Kidney epithelial cell (primary cell): ENCODE data around the gene WDR72. TPM values are rescaled to one million over a fixed set of nuclear protein-coding genes. Genes with fewer than 3 reads are reported as not detected.
A peak's percentile ranks its signal among the peaks of the same experiment; 100 is the strongest.

Experiments used
- DNase-seq: peaks from one replicate; pipeline ENCODE4 v3.0.0-alpha.2; 2010; ENCODE audit warnings: low read depth
- H3K27me3 ChIP-seq: 2 replicates; pipeline ENCODE4 v1.6.0; 2011; ENCODE audit warnings: low read length; ENCODE audit not compliant: control insufficient read depth, insufficient read depth
- H3K36me3 ChIP-seq: 2 replicates; pipeline ENCODE4 v1.5.1; 2011; ENCODE audit warnings: low read length; ENCODE audit not compliant: control insufficient read depth, insufficient read depth
- H3K4me3 ChIP-seq: 2 replicates; pipeline ENCODE4 v1.5.1; 2011; ENCODE audit warnings: low read depth, mild to moderate bottlenecking, control low read depth, low read length
- CTCF ChIP-seq: IDR thresholded peaks from 2 replicates; pipeline ENCODE4 v1.5.1; 2011; ENCODE audit warnings: mild to moderate bottlenecking, moderate library complexity, low read length, control low read depth, inconsistent platforms; ENCODE audit not compliant: insufficient read depth, poor library complexity, severe bottlenecking
- total RNA-seq: library from RNA; depleted of rRNA; stranded (reverse); fragments of >200 nt; gene quantifications from 2 replicates; pipeline ENCODE4 v1.2.3, GENCODE V29; 2015

The WDR72 gene
- total RNA-seq, 1 donor from 2014 or later: 0.38 TPM

DNA sequence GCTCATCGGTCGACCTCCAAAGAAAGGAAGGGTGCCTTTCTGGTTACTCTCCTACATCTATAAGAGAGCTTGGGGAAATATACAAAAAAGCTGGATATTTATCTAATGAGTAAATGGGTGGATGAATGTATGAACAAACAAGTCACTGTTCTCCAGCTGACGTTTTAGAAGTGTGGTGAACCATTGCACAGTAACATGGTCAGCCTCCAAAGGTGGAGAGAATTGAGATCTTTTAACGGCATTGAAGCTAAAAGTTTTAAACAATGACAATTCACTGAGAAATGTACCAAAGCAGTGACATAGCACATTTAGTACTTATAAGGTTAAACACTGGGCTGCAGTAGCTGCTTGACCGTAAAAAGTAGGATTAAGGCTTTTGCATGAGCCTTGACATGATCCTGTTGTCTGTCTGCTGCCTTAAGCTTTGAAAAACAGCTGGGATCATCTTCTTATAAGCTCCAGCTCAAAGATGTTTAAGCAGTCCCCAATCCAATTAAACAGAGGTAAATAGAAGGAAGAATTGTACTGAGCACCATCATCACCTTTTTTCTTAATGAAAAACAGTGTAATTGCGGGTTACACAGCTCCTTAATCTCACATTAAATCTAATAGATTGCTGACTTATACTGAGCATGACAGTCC lies 222.9 kb downstream of the WDR72 start:
- TF ChIP-seq CTCF: no peak
- no peak overlapping the region for H3K4me3 ChIP-seq
- H3K36me3 ChIP-seq: no peaks in the 10 kb centered on the region
- DNase-seq: no peak
- no peaks in the 10 kb centered on the region for H3K27me3 ChIP-seq

- Histone ChIP-seq H3K4me3 (no peak overlapping the region), H3K27me3 (no peaks in the 10 kb centered on the region), H3K36me3 (no peaks in the 10 kb centered on the region)
- no peak for DNase-seq
- no peak for TF ChIP-seq CTCF
These were observed 223.6 kb downstream of the WDR72 start for GRCh38 chr15:53535886-53536285.

DNA sequence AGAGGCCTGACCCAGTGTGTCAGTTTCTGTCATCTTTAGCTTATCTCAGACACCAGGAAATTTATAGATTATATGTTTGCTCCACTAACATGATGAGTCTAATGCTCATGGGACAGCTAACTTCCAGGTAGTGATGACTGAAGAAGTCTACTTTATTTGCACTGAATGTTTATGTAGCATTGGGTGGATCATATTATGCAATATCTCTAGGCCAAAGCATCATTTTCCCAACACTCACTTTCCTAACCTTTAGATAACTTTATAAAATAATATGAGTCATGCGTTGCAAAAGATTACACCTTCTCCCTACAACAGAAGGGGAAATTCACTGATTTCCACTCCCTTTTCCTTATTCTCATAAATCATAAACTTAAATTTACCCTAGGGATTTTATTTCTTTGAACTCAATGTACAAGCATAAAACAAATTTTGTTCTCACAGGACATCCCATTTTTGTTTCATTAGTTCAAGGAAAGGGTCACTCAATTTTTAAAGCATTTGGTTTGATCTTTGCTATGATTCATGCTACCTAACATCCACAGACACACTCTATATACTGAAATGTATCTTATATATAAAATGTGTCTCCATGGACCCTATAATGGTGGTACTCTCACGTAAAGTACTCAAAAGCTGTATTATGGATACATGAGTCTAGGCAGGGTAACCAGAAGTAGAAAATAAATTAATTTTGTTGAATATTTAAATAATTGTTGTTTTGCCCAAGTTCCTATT lies 225.2 kb downstream of the WDR72 start:
- Histone ChIP-seq H3K4me3 (no peak overlapping the region), H3K36me3 (no peaks in the 10 kb centered on the region), H3K27me3 (no peaks in the 10 kb centered on the region)
- no peak for DNase-seq
- no peak for TF ChIP-seq CTCF

DNA sequence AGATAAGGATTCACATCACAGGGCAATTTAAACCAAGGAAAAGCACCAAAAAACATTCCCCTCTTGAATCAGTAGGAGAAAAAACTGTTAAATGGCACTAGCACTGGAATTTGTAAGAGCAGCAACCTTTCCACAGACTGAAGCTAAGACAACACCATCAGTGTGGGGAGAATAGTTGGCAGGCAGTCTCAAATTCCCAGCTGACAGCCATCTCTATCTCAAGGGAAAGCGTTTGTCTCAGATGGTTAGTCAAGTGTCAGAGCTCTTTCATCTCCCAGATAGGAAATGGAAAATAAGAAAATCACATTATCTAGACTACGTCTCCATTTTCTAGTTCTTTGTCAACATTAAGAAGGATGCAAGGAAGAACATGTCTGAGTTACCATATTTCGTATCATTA lies 228.7 kb downstream of the WDR72 start:
- Histone ChIP-seq H3K27me3 (no peaks in the 10 kb centered on the region), H3K36me3 (no peaks in the 10 kb centered on the region), H3K4me3 (no peak overlapping the region)
- no peak for TF ChIP-seq CTCF
- peak; percentile 10 for DNase-seq

DNA sequence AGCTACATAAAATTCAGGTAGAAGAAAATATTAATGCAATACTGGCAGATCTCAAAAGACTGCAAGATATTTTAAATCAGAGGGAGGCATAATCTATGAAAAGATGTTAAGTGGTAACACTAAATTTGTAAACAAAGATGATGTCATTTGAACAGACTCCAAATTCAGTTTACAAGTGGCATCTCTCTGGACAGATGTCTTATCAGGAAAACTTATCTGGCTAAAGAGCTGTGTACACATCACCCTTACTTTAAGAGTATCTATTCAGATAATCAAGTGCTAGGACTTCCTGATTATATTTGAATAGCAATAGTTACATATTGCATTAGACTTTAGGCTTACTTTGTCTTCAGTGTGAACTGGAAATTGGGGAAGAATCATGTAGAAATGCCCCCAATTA lies 231.5 kb downstream of the WDR72 start:
- H3K27me3 ChIP-seq: no peaks in the 10 kb centered on the region
- no peaks in the 10 kb centered on the region for H3K36me3 ChIP-seq
- no peak for DNase-seq
- no peak overlapping the region for H3K4me3 ChIP-seq
- TF ChIP-seq CTCF: no peak
